Suprapubic skin (tissue), 4 donors: ENCODE data around the gene NEBL. TPM values are rescaled to one million over a fixed set of nuclear protein-coding genes. Genes with fewer than 3 reads are reported as not detected.

Source experiments
- DNase-seq, 2 donors: peaks; one replicate each; pipeline ENCODE4 v3.0.0-alpha.2; 2019; ENCODE audit warnings: low spot score in 2 of 2
- H3K27ac ChIP-seq: fragments of 200-600 bp; sonication (generic); one replicate; pipeline ENCODE4 v1.5.1; 2019
- H3K27me3 ChIP-seq: fragments of 200-600 bp; sonication (generic); one replicate; pipeline ENCODE4 v1.5.1; 2019
- H3K36me3 ChIP-seq: fragments of 200-600 bp; sonication (generic); one replicate; pipeline ENCODE4 v1.5.1; 2019
- H3K4me1 ChIP-seq: fragments of 200-600 bp; sonication (generic); one replicate; pipeline ENCODE4 v1.5.1; 2019
- H3K4me3 ChIP-seq: fragments of 200-600 bp; sonication (generic); one replicate; pipeline ENCODE4 v1.5.1; 2019; ENCODE audit warnings: mild to moderate bottlenecking
- H3K9me3 ChIP-seq: fragments of 200-600 bp; sonication (generic); one replicate; pipeline ENCODE4 v1.5.1; 2019
- EP300 ChIP-seq: sonication (generic); formaldehyde crosslinking; IDR thresholded peaks from one replicate; pipeline ENCODE4 v1.6.1; 2017; ENCODE audit warnings: antibody characterized with exemption
- POLR2A ChIP-seq, 2 donors: fragments of 450-650 bp; IDR thresholded peaks; one replicate each; pipeline ENCODE4 v1.6.1; 2017; ENCODE audit warnings: antibody characterized with exemption in 2 of 2, mild to moderate bottlenecking in 2 of 2, moderate library complexity in 2 of 2
- POLR2AphosphoS5 ChIP-seq, 3 donors: sonication (generic); formaldehyde crosslinking; IDR thresholded peaks; one replicate each; pipeline ENCODE4 v1.6.1; 2017; ENCODE audit warnings: antibody characterized with exemption in 3 of 3
- WGBS: methylation state at CpG from one replicate; pipeline ENCODE4 v1.1.5; 2018; 5-methylcytosine and 5-hydroxymethylcytosine counted together
- total RNA-seq, 4 donors: library from RNA; depleted of rRNA; stranded (reverse); fragments of >200 nt; gene quantifications; one replicate each; pipeline ENCODE4 v1.1.0, GENCODE V29; 2016
- TF ChIP-seq, protein P1 (sequence below), 2 donors: fragments of 200-600 bp in 1 of 2; fragments of 450-650 bp in 1 of 2; sonication (generic) in 1 of 2; IDR thresholded peaks; one replicate each; pipeline ENCODE4 v1.5.1; 2016 to 2019; ENCODE audit warnings: antibody characterized with exemption in 2 of 2, mild to moderate bottlenecking in 1 of 2, moderate library complexity in 1 of 2

The NEBL gene
- total RNA-seq, 4 donors from 2014 or later, result 49.9 to 86.4 (median 70.5) TPM

DNA sequence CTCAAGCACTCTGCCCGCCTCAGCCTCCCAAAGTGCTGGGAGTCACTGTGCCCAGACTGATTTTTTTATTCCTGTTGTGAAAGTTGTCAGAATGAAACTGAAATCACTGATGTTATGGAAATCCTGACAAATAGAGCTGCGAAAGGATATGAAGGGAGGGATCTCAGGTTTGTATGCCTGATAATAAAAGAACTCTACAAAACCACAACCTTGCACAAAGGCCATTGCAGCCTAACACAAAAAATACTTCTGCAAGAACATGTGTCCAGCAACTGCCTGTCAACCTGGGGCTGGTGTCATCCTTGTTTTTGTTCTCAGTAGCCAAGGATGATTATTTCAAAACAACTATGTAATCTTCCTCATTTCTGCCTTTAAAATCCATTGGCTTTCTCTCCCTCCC is 126.1 kb downstream of the NEBL start:
- WGBS, result 93% methylated on average over 2 of the region's 2 CpGs
- Histone ChIP-seq H3K36me3 (no peaks in the 10 kb centered on the region), H3K27ac (no peak overlapping the region), H3K27me3 (no peaks in the 10 kb centered on the region), H3K4me1 (peaks cover 2% of the 10 kb centered on the region), H3K9me3 (no peaks in the 10 kb centered on the region), H3K4me3 (no peak overlapping the region)
- no peak for TF ChIP-seq EP300
- no peak for TF ChIP-seq POLR2AphosphoS5 (IDR thresholded peaks at IDR 0.05)
- TF ChIP-seq, protein P1, sequence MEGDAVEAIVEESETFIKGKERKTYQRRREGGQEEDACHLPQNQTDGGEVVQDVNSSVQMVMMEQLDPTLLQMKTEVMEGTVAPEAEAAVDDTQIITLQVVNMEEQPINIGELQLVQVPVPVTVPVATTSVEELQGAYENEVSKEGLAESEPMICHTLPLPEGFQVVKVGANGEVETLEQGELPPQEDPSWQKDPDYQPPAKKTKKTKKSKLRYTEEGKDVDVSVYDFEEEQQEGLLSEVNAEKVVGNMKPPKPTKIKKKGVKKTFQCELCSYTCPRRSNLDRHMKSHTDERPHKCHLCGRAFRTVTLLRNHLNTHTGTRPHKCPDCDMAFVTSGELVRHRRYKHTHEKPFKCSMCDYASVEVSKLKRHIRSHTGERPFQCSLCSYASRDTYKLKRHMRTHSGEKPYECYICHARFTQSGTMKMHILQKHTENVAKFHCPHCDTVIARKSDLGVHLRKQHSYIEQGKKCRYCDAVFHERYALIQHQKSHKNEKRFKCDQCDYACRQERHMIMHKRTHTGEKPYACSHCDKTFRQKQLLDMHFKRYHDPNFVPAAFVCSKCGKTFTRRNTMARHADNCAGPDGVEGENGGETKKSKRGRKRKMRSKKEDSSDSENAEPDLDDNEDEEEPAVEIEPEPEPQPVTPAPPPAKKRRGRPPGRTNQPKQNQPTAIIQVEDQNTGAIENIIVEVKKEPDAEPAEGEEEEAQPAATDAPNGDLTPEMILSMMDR (IDR thresholded peaks at IDR 0.05), result no peak
- TF ChIP-seq POLR2A (IDR thresholded peaks at IDR 0.05), result no peak
- no peak for DNase-seq

DNA sequence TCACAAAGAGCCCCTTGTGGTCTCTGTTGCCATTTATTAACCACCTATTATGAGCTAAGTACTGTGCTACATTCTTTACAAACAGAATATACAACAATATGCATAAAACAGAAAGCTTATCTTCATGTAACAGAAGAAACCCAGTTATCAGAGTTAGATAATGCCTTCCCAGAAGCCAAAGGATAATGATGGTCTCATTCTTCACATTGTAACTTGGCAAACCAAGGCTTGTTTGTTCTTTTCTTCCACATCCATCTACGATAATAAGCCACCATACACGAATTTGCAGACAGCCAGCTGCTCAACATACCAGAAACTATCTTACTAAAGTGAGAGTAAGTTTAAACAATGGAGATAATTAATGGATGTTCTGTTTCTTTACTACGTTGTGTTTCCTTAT is 127.6 kb downstream of the NEBL start:
- H3K27me3 ChIP-seq, result no peaks in the 10 kb centered on the region
- no peak for DNase-seq
- TF ChIP-seq POLR2AphosphoS5 (IDR thresholded peaks at IDR 0.05) (no peak), POLR2A (IDR thresholded peaks at IDR 0.05) (no peak), EP300 (no peak)
- TF ChIP-seq, protein P1 (IDR thresholded peaks at IDR 0.05), result no peak
- WGBS, result 62% methylated on average over 3 of the region's 3 CpGs
- no peaks in the 10 kb centered on the region for H3K36me3 ChIP-seq
- H3K4me1 ChIP-seq, result peaks cover 2% of the 10 kb centered on the region
- H3K27ac ChIP-seq, result no peak overlapping the region
- H3K9me3 ChIP-seq, result no peaks in the 10 kb centered on the region
- no peak overlapping the region for H3K4me3 ChIP-seq

- Histone ChIP-seq H3K27me3 (no peaks in the 10 kb centered on the region), H3K4me1 (peaks cover 2% of the 10 kb centered on the region), H3K4me3 (no peak overlapping the region), H3K36me3 (no peaks in the 10 kb centered on the region), H3K27ac (no peak overlapping the region), H3K9me3 (no peaks in the 10 kb centered on the region)
- WGBS, result 18% methylated on average over 3 of the region's 3 CpGs
- TF ChIP-seq POLR2AphosphoS5 (IDR thresholded peaks at IDR 0.05), result no peak
- TF ChIP-seq EP300, result no peak
- no peak for TF ChIP-seq POLR2A (IDR thresholded peaks at IDR 0.05)
- TF ChIP-seq, protein P1 (IDR thresholded peaks at IDR 0.05), result no peak
- no peak for DNase-seq
Observed at GRCh38 chr10:20768843-20769242, 128.3 kb downstream of the NEBL start.

GRCh38 chr10:20767028-20767427 is 130.1 kb downstream of the NEBL start:
- H3K27me3 ChIP-seq, result no peaks in the 10 kb centered on the region
- peaks cover 2% of the 10 kb centered on the region for H3K4me1 ChIP-seq
- WGBS, result 23% methylated on average over 2 of the region's 2 CpGs
- H3K27ac ChIP-seq, result peak overlapping the region; percentile 44
- H3K4me3 ChIP-seq, result no peak overlapping the region
- no peaks in the 10 kb centered on the region for H3K36me3 ChIP-seq
- no peak for TF ChIP-seq POLR2AphosphoS5 (IDR thresholded peaks at IDR 0.05)
- TF ChIP-seq, protein P1 (IDR thresholded peaks at IDR 0.05), result no peak
- TF ChIP-seq EP300, result no peak
- no peak for TF ChIP-seq POLR2A (IDR thresholded peaks at IDR 0.05)
- no peak for DNase-seq
- H3K9me3 ChIP-seq, result no peaks in the 10 kb centered on the region

DNA sequence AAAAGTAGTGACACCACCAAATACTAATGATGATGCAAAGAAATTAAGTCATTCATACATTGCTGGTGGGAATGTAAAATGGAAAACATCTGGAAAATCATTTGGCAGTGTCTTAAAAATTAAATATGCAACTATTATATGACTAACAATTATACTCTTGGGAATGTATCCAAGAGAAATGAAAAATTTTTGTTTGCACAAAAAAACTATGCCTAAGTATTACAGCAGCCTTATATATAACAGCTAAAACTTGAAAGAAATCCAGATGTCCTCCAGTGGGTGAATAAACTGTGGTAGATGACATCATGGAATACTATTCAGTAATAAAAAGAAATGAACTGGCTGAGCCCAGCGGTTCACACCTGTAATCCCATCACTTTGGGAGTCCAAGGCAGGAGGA is 132.0 kb downstream of the NEBL start:
- 91% methylated on average over 1 of the region's 1 CpG for WGBS
- H3K4me3 ChIP-seq, result no peak overlapping the region
- DNase-seq, result no peak
- H3K27me3 ChIP-seq, result no peaks in the 10 kb centered on the region
- H3K9me3 ChIP-seq, result no peaks in the 10 kb centered on the region
- peaks cover 2% of the 10 kb centered on the region for H3K4me1 ChIP-seq
- no peaks in the 10 kb centered on the region for H3K36me3 ChIP-seq
- H3K27ac ChIP-seq, result no peak overlapping the region
- no peak for TF ChIP-seq EP300
- TF ChIP-seq POLR2AphosphoS5 (IDR thresholded peaks at IDR 0.05), result no peak
- TF ChIP-seq, protein P1 (IDR thresholded peaks at IDR 0.05), result no peak
- TF ChIP-seq POLR2A (IDR thresholded peaks at IDR 0.05), result no peak
